Measurements from ENCODE around the gene FAM90A1.
"Not testable (repeated sequence)": the region's sequence is repeated elsewhere in the genome, so short reads cannot be mapped to it uniquely, and the experiment has no call there.

The FAM90A1 gene

DNA sequence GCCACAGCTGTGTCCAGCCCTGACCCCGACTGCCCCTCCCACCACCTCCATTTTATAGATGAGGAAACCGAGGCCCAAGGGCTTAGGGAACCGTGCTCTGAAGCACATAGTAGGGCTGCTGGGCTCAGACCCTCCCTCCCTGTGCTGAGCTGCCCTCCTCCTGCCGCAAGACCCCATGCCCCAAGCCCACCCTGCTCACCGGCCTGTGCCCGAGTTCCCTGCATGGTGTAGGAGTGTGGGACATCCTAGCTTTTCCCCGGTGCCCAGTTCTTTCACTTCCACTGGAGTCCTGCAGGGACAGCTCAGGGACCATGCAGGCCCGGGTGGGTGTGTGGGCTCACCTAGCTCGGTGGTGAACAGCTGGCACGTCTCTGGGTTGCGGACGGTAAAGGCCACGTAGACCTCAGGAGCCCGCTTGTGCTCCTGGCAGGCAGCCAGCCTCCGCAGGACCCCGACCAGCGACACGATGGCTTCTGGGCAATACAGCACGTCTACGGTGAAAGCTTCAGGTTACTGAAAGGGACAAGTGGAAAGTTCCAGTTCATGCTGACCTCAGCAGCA lies 6.6 kb upstream of the FAM90A1 start:
- DNase-seq (ENCODE audit: low spot score) = not testable (repeated sequence)

DNA sequence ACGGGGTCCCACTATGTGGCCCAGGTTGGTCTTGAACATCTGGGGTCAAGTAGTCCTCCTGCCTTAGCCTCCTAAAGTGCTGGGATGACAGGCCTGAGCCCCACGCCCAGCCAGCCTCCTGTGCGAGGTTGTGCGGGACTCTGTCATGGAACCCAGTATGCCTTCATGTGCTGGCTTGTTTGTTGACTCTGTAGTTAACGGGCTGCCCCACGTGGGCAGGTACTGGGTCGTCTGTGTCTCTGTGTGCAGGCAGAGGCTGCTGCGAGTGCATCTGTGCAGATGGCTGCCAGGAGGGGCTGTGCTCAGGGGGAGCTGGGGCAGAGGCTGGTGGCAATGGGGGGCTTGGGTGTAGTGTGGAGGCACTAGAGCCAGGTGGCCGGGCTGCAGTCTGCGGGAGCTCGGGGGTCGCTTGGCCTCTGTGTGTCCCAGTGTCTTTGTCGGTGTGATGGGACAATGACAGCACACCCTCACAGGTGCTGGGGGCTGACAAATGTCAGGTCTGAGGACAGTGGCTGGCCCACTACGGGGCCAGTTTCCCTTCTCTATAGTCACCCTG lies 6.0 kb upstream of the FAM90A1 start:
- DNase-seq (ENCODE audit: low spot score) = not testable (repeated sequence)

DNA sequence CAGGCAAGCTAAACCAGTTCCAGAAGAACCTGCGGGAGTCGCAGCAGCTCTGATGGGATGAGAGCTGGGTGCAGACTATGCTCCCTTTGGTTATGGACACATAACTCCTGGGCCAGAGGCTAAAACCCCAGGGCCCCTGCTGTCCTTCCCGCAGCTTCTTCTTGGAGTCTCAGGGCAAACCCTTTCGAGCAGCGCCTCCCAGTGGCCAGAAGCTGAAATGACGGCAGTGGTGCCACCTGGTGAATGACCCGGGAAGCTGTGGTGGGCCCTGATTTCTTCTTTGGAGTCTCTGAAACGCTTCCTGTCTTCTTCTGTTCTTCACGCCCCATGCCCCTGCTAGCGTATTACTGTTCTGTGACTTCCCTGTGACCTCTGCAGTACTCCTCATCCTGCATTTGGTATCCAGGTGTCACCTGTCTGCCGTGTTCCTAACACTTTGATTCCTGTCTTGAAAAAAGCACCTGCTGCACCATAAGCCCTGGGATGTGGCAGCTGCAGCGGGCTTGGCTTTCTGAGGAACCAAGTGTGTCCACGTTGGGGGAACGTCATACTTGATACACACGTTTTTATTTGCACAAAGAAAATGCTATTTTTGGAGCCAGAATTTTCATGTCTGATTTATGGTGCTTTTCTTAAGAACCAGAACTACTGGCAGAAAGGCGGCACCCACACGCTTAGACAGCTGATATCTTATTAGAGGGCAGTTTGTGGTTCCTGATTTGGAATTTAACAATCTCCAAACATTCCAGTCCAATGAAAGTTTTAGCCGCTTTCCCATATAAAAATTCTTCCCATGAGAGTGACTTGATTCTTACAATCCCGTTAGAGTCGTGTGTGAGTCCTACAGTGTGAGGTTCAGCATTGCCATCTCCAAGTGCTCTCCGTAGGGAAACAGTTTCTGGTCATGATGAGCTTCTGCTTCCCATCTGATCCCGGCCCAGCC lies 4.5 kb upstream of the FAM90A1 start:
- DNase-seq (ENCODE audit: low spot score) = peak; percentile 66

GRCh38 chr12:8231049-8231448 lies 3.6 kb upstream of the FAM90A1 start:
- DNase-seq (ENCODE audit: low spot score) = not testable (repeated sequence)

DNA sequence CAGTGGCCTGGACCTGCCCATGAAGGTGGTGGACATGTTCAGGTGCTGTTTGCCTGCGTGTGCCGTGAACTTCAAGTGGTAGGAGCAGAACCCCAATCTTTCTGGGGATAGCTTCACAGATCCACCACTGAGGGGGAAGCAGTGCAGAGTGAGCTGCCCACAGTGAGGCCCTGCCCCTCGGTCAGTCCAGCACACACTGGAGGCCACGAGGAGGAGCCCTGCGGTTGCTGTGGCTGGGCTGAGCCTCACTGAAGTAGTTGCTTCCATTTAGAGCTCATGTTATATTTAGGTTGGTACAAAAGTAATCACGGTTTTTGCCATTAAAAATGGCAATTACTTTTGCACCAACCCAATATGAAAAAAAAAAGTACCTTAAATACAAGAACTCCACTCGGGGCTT lies 2.1 kb upstream of the FAM90A1 start:
- DNase-seq (ENCODE audit: low spot score) = not testable (repeated sequence)

GRCh38 chr12:8228607-8229006 lies 1.2 kb upstream of the FAM90A1 start:
- DNase-seq (ENCODE audit: low spot score) = not testable (repeated sequence)

GRCh38 chr12:8227732-8228077 lies 287 bp upstream of the FAM90A1 start:
- not testable (repeated sequence) for DNase-seq (ENCODE audit: low spot score)

DNA sequence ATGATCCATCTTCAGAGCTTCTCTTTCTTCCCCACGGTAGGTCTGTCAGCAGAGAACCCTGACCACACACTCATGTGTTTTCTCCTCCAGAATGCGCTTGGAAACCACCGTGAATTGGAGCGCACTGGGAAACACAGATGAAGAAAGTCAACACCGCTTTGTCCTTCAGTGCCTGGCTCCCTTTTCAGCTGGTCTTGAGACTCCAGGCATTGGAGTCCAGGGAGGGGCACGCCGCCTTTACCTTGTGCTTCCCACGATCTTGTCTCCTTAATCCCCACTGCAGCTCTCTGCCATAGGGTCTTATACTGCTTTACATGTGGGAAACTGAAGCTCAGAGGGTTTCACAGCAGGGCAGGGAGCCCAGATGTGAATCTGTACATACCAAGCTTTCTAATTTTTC lies 1.1 kb downstream of the FAM90A1 start:
- no peak for DNase-seq (ENCODE audit: low spot score)

- DNase-seq (ENCODE audit: low spot score) = not testable (repeated sequence)
Observed at GRCh38 chr12:8224782-8225181, 2.6 kb downstream of the FAM90A1 start.

GRCh38 chr12:8223646-8224045 lies 3.8 kb downstream of the FAM90A1 start:
- DNase-seq (ENCODE audit: low spot score) = not testable (repeated sequence)

- not testable (repeated sequence) for DNase-seq (ENCODE audit: low spot score)
Observed at GRCh38 chr12:8222303-8222702, 5.1 kb downstream of the FAM90A1 start.

DNA sequence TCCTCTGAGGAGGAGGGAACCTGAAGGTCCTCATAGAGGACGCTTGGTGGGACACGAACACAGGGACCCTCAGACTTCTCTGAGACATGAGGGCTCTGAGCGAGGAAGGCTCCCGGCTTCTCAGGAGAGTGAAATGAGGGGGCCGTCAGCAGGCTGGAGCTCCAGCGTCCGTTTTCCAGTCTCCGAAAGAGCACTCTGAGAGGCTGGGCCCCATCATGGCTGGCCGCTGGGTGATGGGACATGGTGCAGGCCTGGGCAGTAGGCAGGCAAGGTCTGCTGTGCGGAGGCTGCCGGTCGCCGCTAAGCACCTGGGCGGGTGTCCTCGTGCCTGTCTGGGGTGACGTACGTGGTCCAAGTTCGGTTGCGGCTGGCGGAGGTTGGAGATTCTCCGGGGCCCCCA lies 5.6 kb downstream of the FAM90A1 start:
- not testable (repeated sequence) for DNase-seq (ENCODE audit: low spot score)

DNA sequence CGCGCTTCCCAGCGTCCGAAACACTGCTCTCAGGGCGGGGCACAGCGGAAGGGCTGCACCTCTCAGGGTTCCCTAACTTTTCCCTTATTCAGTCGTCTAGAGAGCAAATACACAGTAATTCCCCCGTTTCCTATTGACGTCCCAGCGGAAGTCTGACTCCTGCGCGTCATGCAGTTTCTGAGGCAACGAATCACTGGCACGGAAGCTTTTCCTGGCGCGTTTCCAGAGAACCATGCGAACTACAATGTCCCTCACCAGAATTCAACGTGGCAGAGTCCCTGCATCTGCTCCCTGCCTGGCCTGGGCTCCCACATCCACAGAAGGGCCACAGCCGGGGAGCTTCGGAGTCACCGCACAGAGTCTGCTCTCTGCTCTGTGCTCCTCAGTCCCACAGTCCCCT lies 6.0 kb downstream of the FAM90A1 start:
- DNase-seq (ENCODE audit: low spot score) = not testable (repeated sequence)

GRCh38 chr12:8218711-8219382 lies 8.6 kb downstream of the FAM90A1 start:
- DNase-seq (ENCODE audit: low spot score) = not testable (repeated sequence)

DNA sequence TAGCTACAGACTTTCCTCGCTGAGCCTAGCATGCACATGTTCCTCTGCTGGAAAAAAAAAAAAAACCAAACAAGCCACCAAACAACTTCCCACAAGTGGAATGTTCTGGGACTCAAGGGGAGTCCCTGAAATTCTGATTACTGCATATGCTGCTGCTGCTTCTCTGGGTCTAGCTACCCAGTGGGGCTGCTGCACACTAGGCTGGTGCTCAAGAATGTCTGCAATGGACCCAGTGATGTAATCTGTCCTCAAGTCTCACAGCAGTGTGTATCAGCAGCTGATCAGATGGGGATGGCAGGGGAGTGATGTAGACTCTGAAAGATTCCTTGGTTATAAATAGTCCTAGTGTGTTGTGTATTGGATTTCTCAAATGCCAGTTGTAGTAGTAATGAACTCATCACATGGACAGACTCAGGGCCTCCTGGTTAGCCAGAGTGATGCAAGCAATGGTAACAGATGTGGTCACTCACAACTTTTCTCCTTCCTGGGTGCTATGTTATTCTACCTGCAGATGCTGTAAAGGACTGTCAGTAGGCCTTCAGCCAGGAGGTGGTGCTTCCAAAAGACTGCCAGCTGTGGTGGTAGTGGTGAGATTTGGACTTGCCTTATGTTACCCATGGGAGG lies 29.6 kb downstream of the FAM90A1 start:
- not testable (repeated sequence) for DNase-seq (ENCODE audit: low spot score)

DNA sequence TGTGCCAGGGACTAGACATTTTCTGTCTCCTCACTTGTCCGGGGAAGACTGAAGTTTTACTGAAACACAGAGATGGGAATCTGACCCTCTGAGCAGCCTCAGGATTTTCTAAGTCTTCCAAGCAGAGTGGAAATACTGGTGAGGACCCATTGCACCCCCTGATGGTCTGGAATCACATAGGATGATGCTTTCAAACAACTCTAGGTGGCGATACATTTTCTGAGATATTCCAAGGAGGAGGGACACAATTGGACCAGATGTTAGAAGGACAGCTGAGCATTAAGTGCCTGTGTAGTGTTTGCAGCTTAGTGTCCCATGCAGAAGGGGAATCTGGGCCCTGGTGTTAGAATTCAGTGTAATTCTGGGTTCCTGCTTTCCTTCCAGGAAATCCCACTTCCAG lies 39.3 kb downstream of the FAM90A1 start:
- DNase-seq (ENCODE audit: low spot score) = not testable (repeated sequence)

DNA sequence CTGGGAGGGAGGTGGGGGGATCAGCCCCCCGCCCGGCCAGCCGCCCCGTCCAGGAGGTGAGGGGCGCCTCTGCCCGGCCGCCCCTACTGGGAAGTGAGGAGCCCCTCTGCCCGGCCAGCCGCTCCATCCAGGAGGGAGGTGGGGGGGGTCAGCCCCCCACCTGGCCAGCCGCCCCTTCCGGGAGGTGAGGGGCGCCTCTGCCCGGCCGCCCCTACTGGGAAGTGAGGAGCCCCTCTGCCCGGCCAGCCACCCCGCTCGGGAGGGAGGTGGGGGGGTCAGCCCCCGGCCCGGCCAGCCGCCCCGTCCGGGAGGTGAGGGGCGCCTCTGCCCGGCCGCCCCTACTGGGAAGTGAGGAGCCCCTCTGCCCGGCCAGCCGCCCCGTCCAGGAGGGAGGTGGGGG lies 43.2 kb downstream of the FAM90A1 start:
- not testable (repeated sequence) for DNase-seq (ENCODE audit: low spot score)

GRCh38 chr12:8183346-8183745 lies 44.1 kb downstream of the FAM90A1 start:
- not testable (repeated sequence) for DNase-seq (ENCODE audit: low spot score)

- not testable (repeated sequence) for DNase-seq (ENCODE audit: low spot score)
Observed at GRCh38 chr12:8182923-8183322, 44.5 kb downstream of the FAM90A1 start.

- not testable (repeated sequence) for DNase-seq (ENCODE audit: low spot score)
Observed at GRCh38 chr12:8181271-8181670, 46.1 kb downstream of the FAM90A1 start.

- peak; percentile 81 for DNase-seq (ENCODE audit: low spot score)
Observed at GRCh38 chr12:8179989-8180585, 47.3 kb downstream of the FAM90A1 start.

GRCh38 chr12:8172911-8173310 lies 54.5 kb downstream of the FAM90A1 start:
- DNase-seq (ENCODE audit: low spot score) = not testable (repeated sequence)
